Activated CD8-positive, alpha-beta memory T cell treated with anti-CD3 and anti-CD28 coated beads, Interleukin-2, amount 50 U/mL, for 24 hours (primary cell): ENCODE data around the gene MTX1.
A peak's percentile ranks its signal among the peaks of the same experiment; 100 is the strongest.
"Not testable (repeated sequence)": the region's sequence is repeated elsewhere in the genome, so short reads cannot be mapped to it uniquely, and the experiment has no call there.

Experiments used
- DNase-seq: peaks from one replicate; pipeline ENCODE4 v3.0.0-alpha.2; 2020; ENCODE audit errors: extremely low read depth

MTX1 gene

DNA sequence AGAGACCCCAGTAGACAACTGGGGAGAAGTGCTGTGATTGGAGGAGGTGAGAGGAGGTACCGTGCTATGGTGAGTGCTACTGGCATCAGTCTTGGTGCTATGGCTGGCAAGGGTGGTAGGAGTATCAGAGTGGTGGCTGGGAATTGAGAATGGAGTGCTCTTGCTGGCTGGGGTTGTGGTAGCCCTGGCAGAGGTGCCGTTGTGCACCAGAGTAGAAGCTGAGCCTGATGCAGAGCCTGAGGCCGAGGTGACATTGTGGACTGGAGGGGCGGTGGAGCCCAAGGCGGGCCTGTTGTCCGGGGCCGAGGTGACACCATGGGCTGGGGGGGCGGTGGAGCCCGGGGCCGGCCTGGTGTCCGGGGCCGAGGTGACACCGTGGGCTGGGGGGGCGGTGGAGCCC lies 20.2 kb upstream of the MTX1 start:
- no peak for DNase-seq

GRCh38 chr1:155189926-155190325 lies 18.6 kb upstream of the MTX1 start:
- DNase-seq = not testable (repeated sequence)

DNA sequence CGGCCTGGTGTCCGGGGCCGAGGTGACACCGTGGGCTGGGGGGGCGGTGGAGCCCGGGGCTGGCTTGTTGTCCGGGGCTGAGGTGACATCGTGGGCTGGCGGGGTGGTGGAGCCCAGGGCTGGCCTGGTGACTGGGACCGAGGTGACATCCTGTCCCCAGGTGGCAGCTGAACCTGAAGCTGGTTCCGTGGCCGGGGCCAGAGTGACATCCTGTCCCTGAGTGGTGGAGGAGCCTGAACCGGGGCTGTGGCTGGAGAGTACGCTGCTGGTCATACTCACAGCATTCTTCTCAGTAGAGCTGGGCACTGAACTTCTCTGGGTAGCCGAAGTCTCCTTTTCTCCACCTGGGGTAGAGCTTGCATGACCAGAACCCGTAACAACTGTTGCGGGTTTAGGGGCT lies 16.6 kb upstream of the MTX1 start:
- DNase-seq = no peak

DNA sequence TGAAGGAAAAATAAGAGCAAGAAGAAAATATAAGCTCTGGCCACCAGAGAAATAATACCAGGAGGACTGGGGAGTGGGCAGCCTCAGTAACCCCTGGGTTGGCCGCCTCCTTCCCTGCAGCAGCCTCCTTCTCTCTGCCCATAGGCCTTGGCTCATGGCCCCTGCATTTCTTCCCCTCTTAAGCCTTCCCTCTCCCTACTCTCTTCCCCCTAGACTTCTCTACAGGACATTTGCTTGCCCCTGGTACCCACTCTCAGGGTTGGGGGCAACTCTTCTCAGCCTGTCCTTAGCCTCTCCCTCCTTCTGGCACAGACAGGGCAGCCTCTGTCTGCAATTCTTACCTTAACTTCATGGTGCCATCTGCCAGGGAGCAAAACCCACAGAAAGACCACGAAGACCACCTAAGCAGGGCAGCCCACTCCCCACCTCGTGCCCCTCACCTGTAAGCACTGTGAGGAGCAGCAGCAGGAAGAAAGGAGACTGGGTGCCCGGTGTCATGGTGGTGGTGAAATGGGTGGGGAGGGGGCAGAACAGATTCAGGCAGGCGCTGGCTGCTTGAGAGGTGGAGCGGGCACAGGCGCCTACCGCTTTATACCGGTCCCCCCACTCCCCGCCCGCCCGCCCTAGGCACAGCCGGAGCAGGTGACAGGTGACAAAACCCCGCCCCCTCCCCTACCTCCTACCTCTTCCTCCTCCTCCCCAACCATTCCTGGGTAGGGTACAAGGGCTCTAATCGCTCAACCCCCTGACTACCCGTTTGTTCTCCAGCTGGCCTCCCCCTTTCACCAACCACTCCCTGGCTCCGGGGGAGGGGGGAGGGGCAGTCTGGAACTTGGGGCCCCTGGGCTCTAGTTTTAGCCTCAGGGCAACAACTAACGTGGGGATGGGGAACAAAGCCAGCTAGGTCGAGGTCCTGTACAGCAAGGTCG lies 15.9 kb upstream of the MTX1 start:
- DNase-seq = no peak

GRCh38 chr1:155193275-155193990 lies 15.1 kb upstream of the MTX1 start:
- no peak for DNase-seq

DNA sequence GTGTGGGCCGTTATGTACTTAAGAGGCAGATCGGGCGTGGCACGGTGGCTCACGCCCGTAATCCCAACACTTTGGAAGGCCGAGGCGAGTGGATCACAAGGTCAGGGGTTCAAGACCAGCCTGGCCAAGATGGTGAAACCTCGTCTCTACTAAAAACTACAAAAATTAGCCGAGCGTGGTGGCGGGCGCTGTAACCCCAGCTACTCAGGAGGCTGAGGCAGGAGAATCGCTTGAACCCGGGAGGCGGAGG lies 14.6 kb upstream of the MTX1 start:
- not testable (repeated sequence) for DNase-seq

GRCh38 chr1:155195201-155196102 lies 13.0 kb upstream of the MTX1 start:
- no peak for DNase-seq

- no peak for DNase-seq
These were observed 12.2 kb upstream of the MTX1 start for GRCh38 chr1:155196103-155196892.

GRCh38 chr1:155196893-155197638 lies 11.4 kb upstream of the MTX1 start:
- DNase-seq = no peak

GRCh38 chr1:155197901-155198546 lies 10.5 kb upstream of the MTX1 start:
- DNase-seq = no peak

- DNase-seq = no peak
These were observed 10.0 kb upstream of the MTX1 start for GRCh38 chr1:155198547-155198906.

GRCh38 chr1:155199792-155200191 lies 8.7 kb upstream of the MTX1 start:
- no peak for DNase-seq

- DNase-seq = no peak
These were observed 7.6 kb upstream of the MTX1 start for GRCh38 chr1:155200920-155201319.

DNA sequence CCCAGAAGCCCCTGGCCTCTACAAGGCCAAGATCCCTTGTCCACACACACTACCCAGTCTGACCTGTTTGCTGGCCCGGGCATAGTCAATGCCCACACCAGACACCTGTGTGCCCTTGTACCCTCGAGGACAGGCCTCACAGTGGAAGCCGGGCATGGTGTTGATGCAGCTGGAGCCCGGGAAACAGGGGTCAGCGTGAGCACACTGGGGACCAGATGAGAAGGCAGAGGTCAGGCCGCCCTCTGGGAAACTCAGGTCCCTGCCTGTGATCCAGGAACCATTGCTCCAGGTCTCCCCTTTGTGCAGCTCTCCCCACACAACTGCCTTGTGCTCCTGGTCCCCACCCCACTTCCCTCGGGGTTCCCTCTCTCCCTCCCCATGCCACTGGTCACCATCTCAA lies 6.3 kb upstream of the MTX1 start:
- DNase-seq = no peak

GRCh38 chr1:155202731-155203515 lies 5.6 kb upstream of the MTX1 start:
- no peak for DNase-seq

GRCh38 chr1:155205035-155205434 lies 3.5 kb upstream of the MTX1 start:
- DNase-seq = no peak

DNA sequence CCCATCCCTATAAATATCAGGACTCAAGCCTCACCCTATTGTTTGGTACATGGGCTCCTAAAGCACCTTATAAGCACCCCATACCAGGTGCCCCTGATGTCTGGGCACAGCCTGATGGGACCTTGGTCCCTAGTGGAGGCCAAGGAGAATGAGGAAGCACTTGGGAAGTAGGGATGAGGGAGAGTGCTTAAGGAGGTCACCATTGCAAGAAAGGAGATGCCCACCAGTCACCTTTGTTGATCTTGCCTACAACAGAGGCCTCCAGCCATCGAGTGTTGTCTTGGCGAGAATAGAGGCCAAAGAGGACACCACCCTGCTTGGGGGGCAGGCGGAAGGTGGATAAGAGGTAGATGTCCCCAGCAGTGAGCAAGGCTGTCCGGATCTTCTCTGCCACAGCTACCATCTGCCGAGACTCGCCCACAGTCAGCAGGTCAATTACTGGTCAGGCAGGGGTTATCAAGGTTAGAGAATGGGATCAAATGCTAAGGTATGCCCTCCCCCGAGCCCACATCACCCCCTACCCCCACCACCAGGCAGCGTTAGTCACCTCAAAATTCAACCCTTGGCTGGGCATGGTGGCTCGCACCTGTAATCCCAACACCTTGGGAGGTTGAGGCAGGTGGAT lies 2.4 kb upstream of the MTX1 start:
- no peak for DNase-seq

GRCh38 chr1:155206891-155207805 lies 1.3 kb upstream of the MTX1 start:
- peak; percentile 78 for DNase-seq
